ENCODE results near the gene ENTPD6.
"Not testable (repeated sequence)": the region's sequence is repeated elsewhere in the genome, so short reads cannot be mapped to it uniquely, and the experiment has no call there.

The ENTPD6 gene

DNA sequence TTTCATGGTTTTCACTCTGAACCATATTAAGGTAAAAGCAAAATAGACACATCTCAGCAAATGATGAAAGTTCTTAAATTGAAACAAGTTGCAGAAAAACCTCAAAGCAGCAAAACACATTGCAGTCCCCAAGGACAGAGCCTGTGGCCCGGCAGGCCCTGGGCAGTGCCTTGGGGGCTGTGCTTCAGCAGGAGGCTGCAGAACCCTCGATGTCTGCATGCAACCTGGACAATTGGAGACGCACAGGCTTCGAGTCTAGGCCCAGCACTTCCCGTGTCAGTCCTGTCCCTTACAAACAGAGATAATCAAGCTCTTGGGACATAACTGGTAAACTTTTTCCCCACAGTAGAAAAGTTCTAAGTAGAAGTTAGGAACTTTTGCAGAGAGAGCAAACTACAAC, 61.6 kb downstream of the ENTPD6 start:
- no peak for DNase-seq (ENCODE audit: low read depth in 2 of 2)

DNA sequence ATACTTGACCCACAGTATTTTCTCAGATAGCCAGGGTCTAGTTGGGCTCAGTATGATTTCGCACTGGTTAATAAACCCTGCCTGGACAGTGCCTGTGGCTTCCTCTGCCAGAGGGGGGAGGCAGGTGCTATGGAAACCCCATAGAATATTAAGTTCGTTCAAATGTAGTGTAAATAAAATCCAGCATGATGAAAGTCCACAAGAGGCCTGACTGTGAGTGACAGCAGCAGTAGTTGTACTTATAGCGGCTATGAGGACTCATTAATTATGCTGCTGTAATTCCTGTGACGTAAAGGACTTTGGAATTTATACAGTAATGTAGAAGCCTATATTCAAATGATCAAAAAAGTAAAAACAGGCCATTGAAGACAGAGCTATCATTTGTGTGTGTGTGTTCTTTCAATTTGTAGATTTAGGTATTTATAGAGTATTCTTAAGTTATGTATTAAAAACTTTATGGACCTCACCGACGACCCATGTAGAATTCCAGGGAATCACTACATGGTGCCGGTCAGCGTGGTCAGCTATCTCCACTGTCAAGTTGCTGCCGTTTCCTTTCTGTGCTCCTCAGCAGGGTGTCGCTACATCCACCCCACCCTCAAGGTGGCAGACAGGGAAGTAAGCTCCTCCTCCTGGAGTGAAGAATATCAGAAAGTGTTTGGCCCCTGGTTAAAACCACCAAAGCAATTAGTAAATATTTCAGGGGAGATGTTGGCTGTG, 62.4 kb downstream of the ENTPD6 start:
- DNase-seq (ENCODE audit: low read depth in 2 of 2) = no peak

DNA sequence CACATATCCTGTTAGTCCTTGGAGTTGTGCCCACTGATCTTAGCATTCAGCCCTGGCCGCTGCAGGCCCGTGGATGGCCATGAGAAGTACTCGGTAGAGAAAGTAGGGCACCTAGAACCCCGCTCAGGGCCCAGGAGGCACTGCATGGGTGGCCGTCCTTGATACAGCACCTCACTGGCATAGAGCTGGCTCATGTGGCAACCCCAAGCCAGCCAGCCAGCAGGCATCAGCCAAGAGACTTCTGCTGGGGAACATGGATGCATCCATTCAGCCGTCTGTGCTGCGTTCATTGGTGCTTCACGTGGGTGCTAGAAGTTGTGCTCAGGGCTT, 62.9 kb downstream of the ENTPD6 start:
- DNase-seq (ENCODE audit: low read depth in 2 of 2) = no peak

DNA sequence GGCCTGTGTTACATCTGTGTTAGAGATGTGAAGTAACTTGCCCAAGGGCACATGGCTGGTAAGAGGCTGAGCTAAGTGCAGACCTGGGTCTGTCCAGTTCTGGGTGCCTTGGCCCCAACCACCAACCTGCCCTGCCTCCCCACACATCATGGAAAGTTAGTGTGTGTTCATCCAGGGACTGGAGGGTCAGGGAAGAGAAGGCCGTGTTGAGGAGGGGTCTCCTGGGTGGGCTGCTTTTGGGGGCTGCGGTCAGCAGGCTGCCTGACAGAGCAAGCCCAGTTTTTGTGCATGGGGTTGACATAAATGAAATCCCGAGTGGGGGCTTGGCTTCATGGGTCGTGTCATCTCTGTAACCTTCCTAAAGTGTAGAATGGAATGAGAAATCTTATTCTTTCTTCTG, 63.3 kb downstream of the ENTPD6 start:
- no peak for DNase-seq (ENCODE audit: low read depth in 2 of 2)

DNA sequence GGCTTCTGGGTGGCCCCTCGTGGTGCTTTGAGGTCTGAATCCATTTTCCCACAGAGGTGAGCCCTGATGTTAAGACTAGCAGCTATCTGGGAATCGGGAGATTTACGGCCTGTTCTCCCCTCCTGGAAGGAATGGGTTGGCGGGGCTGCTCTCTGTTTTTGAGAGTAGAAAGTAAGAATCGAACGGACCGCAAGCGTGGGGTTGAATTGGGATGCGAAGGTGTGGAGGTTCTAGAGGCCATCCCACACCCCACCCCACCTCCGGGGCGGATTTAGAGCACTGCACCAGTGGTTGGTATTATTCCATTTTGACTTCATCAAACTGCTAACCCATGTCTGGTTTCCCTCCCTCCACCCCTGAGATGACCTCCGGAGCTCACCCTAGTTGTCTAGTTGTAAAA, 63.8 kb downstream of the ENTPD6 start:
- no peak for DNase-seq (ENCODE audit: low read depth in 2 of 2)

DNA sequence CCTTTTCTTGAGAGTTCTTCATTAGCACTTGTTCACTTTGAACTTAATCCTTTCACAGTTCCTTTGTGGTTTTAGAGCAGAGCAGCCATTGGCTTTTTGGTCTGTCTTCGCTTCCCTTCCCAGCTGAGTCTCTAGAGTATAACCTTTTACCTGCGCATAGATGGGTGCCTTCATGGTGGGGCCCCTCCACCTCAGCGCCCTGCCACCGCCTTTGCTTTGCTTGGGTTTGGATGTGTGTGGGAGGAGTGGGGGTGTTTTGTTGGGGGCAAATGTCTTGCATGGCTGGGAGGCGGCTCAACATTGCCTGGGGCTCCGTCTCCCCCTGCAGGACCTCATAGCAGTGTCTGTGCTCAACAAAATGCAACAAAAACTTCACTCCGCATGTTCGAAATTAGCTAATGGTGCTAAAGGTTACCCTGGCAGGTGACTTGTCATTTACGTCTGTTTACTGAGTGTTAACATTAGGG, 64.3 kb downstream of the ENTPD6 start:
- no peak for DNase-seq (ENCODE audit: low read depth in 2 of 2)

DNA sequence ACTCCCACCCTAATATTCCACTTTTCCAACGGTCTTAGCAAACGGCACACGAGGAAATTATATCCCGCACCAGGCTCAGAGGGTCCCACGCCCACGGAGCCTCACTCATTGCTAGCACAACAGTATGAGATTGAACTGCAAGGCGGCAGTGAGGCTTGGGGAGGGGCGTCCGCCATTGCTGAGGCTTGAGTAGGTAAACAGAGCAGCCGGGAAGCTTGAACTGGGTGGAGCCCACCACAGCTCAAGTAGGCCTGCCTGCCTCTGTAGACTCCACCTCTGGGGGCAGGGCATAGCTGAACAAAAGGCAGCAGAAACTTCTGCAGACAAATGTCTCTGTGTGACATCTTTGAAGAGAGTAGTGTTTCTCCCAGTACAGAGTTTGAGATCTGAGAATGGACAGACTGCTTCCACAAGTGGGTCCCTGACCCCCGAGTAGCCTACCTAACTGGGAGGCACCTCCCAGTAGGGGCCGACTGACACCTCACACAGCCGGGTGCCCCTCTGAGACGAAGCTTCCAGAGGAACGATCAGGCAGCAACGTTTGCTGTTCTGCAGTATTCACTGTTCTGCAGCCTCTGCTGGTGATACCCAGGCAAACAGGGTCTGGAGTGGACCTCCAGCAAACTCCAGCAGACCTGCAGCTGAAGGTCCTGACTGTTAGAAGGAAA, 65.4 kb downstream of the ENTPD6 start:
- DNase-seq (ENCODE audit: low read depth in 2 of 2) = not testable (repeated sequence)

DNA sequence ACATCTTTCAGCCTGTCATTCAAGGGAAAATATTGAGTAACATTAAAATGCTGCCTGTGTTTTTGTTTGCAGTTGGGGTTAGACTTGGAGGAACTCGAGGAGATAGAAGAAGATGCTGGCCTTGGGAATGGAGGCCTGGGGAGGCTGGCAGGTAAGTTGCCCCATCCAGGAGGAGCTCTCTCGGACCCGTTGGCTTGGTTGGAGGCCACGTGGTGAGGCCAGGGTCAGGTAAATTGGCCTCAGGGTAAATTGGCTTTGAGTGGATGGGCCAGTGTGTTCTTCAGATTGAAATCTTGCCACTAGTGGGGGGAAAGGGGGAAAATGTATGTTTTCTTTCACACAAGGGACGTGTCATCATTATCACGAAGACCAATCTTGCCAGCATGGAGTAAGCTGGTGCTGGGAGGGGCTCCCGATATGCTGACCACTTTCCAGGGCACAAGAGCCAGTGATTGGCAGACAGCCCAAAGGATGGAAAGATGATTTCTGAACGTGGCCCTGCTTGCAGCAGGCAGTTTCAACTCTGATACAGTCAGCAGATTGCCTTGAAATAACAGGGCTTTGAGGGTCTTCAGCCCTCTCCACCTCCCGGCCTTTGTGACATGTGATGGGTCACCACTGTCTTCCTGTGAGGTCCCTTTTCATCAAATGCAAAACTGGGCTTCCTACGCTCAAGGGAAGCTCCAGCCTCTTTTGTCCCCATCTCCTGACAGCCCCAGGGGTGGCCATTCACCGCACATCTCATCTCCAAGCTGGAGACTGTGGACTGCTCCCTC, 73.7 kb downstream of the ENTPD6 start:
- DNase-seq (ENCODE audit: low read depth in 2 of 2) = no peak

DNA sequence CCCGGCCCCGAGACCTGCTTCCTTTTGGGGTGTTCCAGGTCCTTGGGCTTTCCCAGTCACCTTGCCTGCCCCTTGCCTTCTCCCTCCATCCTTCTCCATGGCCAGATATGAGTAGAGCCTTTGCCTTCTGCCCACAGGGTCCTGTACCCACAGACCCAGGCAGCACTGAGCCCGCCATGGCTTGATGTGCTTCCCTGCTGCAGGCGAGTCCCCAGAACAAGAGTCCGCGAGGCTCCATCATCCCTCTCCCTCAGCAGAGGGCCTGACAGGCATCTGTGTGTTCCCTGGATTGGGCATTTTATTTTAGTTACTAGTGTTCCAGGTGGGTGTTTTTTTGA, 74.3 kb downstream of the ENTPD6 start:
- DNase-seq (ENCODE audit: low read depth in 2 of 2) = no peak

DNA sequence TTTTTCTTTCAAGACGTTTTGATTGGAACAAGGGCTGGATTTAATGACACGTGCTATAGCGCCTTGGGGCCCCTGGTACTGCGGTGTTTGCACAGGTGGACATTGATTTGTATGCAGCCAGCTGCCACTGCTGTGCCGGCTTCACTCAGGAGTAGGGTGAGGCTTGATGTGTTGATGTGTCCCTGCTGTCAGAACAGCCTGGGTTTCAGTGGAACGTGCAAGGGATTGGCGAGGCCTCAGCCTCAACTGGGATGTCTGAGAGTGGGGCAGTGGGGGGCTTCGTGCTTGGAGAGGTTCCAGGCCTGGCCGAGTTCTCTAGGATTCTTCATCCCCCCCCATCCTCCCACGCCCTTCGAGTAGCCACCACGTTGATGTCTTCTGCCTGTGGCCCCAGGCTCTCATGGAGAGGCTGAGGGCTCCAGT, 75.3 kb downstream of the ENTPD6 start:
- DNase-seq (ENCODE audit: low read depth in 2 of 2) = no peak

DNA sequence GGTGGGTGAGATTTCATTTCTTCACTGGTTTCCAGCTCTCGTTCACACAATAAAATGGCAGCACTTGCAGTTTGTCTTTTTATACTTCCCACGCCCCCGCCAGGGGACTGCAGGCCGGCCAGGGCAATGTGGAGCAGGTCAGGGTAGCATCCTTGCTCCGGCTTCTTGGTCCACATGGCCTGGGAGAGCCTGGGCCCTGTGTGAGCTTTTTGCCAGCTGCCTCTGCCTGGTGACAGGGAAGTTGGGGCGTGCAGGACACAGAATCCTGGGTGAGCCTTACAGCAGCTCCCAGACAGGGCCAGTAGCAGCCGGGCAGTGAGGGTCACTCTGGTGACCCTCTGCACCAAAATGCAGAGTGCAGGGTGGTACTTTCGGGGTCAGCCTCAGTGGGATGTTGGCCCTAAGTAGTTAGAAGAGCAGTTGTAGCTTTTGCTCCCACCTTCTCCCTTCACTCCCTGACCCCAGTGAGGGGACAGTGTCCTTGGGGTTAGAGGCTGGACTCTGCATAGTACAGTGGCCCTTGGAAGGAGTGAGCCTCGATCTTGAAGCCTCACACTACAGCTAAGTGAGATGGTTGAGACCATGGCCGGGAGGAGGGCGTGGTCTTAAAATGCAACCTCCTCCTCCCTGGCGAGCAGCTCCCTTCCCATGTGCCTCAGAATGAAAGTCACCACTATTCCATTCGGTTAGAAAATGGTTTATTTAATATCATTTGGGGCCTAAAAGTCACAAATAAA, 76.1 kb downstream of the ENTPD6 start:
- DNase-seq (ENCODE audit: low read depth in 2 of 2) = no peak

DNA sequence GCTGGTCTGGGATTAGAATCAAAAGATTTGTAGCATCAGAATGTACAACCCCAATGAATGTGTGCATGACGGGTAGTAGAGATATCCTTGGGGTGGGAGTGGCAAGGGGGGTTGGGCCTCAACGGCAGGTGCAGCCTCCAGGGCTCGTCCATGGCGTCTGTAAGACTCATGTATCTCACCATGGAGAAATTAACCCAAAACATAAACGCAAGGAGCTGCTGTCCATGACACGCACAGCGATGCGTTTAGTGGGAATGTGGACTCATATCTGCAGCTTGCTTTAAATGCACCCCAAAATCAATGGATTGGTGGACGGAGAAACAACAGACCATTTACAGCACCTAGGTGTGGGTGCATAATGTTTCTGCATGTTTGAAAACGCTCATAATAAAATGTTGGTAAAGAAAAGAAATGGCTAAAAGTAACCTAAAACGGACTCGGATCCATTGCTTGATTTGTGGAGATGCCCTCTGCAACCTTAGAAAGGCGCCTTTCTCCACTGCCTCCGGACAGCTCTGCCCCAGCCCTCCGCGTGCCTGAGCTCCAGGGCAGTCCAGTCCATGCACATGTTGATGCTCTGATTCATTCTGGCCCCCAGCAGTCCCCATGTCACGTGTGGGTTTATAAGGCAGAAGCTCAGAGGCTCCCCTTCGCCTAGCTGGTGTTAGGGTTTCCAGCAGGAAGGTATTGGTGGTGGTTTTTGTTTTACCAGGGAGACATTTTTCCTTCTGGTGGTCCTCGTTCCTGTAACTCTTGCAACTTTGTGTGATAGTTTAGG, 76.9 kb downstream of the ENTPD6 start:
- DNase-seq (ENCODE audit: low read depth in 2 of 2) = no peak

DNA sequence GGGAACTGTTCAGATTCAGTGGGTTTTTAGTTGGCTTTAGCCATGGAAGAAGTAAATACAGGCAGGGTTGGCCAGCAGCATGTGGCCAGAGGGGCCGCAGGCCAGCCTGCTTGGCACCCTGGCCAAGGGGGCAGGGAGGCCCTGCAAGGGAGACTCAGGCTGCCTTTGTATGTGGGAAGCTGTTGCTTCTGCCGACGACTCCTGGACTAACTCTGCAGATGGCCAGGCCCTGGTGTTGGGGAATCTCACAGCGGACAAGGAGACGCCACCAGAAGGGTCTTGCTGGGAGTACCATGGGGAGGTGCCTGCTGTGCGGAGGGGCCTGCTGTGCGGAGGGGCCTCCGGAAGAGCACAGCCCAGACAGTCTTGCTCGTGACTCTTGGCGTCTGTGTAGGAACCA, 77.5 kb downstream of the ENTPD6 start:
- no peak for DNase-seq (ENCODE audit: low read depth in 2 of 2)

DNA sequence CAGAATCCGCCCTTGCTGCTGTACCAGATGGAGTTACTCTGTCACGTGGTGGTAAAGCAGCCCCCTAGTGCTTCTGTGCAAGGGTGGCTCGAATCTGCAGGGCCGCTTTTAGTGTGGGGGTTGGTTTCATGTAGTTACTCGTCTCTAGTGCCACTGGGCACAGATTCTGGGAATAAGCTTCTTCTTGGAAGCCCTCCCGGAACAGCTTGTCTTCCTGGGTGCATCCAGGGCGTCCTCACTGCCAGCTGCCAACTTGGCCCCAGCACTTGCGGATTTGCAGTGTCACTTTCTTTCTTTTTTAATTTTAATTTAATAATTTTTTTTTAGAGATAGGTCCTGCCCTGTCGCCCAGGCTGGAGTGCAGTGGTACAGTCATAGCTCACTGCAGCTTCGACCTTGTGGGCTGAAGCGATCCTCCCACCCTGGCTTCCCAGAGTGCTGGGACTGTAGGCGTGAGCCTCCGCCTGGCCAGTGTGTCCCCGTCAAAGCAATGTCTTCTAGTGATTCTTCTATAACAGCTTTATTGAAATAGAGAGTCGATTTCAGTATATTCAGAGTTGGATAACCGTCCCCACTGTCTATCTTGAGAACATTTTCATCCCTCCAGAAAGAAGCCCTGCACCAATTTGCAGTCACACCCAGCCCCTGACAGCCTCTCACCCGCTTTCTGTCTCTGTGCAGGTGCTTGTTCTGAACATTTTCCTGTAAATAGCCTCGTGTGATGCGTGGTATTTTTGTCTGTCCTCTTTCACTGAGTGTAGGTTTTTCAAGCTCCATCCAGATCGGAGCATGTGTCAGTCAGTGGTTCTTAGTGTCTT, 78.2 kb downstream of the ENTPD6 start:
- DNase-seq (ENCODE audit: low read depth in 2 of 2) = no peak

DNA sequence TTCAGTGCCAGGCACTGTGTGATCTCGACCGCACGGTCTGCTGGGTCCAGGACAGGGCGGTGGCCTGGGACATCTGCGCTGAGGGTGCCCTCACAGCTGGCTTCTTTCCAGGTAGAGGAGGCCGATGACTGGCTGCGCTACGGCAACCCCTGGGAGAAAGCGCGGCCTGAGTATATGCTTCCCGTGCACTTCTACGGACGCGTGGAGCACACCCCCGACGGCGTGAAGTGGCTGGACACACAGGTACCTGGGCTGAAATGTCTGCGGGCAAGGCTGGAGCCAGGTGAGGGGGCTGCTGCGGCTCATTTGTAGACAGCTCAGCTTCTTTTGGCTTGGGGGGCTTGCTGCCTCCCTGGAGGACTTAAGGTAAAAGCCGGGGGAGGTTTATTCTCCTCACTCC, 79.0 kb downstream of the ENTPD6 start:
- DNase-seq (ENCODE audit: low read depth in 2 of 2) = no peak

DNA sequence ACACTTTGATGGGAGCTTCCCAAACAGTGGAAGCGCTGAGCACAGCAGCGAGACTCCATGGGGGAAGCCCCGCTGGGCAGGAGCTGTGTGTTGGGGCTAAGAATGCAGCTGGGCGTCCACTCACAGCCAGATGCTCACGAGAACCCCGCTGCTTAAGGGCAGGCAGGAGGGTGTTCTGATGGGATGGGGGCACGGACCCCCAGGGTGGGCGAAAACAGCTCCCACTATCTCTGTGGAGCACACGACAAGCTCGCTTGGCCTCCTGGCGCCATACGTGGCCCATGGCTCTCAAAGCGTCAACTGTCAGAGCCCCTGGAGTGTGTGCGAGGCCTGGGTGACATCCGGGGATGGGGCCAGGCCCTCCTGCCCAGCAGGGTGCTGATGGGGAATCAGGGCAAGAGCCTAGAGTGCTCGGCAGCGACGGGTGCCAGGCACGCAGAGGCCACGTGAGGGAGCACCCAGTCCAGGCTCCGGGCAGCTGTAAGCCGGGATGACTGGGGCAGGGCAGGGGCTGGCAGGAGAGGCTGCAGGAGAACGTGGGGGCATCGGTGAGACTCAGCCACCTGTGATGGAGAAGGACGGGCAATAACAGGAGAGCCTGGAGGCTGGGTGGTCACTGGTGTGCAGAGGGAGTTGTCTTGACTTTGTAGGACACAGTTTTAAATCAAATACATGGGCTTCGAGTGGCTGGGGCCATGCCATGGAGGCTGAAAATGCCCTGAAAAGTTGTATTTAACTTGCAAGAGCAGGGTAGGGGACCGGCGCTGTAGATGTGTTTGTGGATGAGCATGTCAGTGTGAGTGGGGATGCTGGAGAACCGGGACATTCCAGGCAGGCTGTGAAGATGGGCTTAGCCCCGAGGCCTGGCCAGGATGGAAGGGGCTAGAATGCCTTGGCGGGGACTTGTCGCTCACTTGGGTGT, 79.6 kb downstream of the ENTPD6 start:
- no peak for DNase-seq (ENCODE audit: low read depth in 2 of 2)

DNA sequence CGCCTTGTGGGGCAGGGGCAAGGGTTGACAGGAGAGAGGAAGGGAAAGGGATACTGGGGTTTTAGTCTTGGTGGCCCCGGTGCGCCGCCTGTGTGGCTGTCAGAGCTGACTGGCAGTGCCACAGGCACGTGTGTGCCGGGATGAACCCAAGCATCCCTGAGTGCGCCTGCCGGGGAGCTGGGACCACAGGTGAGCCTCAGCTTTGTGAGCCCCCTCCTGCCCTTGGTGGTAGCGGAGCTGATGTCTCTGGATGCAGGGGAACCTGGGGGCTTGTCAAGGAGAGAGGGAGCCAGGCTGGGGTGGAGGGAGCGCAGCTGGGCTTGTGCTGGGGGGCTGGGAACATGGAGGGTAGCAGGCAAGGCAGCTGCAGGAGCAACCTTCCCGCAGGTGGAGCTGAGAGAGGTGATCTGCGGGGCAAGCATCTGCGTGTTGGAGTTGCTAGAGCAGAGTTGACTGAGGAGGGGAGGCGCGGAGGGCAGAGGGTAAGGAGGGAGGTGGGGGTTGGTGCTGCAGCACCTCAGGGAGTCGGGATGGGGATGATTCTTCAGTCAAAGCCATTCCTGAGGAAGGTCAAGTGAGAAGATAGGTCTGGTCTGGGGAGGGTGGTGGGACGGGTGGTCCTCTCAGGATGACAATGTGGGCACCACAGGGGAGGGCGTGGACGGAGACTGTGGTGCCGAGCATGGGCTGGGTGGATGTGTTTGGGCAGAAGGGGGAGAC, 80.5 kb downstream of the ENTPD6 start:
- DNase-seq (ENCODE audit: low read depth in 2 of 2) = no peak

Data from activated CD8-positive, alpha-beta memory T cell treated with anti-CD3 and anti-CD28 coated beads for 4 hours (primary cell).